Left lung (tissue), 10 donors: ENCODE results near the gene SUPT4H1. TPM values are rescaled to one million over a fixed set of nuclear protein-coding genes. Genes with fewer than 3 reads are reported as not detected.

Experiments used
- ATAC-seq: fragments of 200-7000 bp; cut with Tn5 transposase; one replicate; pipeline ENCODE4 v1.9.1; 2020; ENCODE audit warnings: moderate library complexity
- DNase-seq, 4 donors: peaks; one replicate each; pipeline ENCODE4 v3.0.0-alpha.2; 2013 to 2020
- H3K27ac ChIP-seq, 2 donors: fragments of 200-600 bp; sonication (generic) in 1 of 2; one replicate each; pipeline versions ENCODE4 v1.5.0 to v1.8.0; 2020 to 2021
- H3K27me3 ChIP-seq, 2 donors: fragments of 200-600 bp; sonication (generic) in 1 of 2; one replicate each; pipeline versions ENCODE4 v1.5.0 to v1.8.0; 2020 to 2021
- H3K36me3 ChIP-seq, 2 donors: fragments of 200-600 bp; sonication (generic) in 1 of 2; one replicate each; pipeline versions ENCODE4 v1.5.0 to v1.8.0; 2020 to 2021
- H3K4me1 ChIP-seq, 2 donors: fragments of 200-600 bp; one replicate each; pipeline ENCODE4 v1.8.0; 2021
- H3K4me3 ChIP-seq, 2 donors: fragments of 200-600 bp; sonication (generic) in 1 of 2; one replicate each; pipeline versions ENCODE4 v1.5.0 to v1.8.0; 2020 to 2021; ENCODE audit warnings: mild to moderate bottlenecking in 1 of 2
- H3K9me3 ChIP-seq, 2 donors: fragments of 200-600 bp; sonication (generic) in 1 of 2; one replicate each; pipeline versions ENCODE4 v1.5.0 to v1.8.0; 2020 to 2021
- intact Hi-C, 2 donors: fragments of 100-400 bp; cut with DNase I; formaldehyde crosslinking; loops; one replicate each; pipeline versions ENCODE4 v1.11.2 to v1.14.2; 2022
- polyA plus RNA-seq, 6 donors: library from polyadenylated mRNA; unstranded; fragments of 120-200 nt; gene quantifications; one replicate each; pipeline ENCODE4 v1.2.1, GENCODE V29; 2013; ENCODE audit not compliant: insufficient read length in 6 of 6
- total RNA-seq, 2 donors: library from RNA; stranded (reverse); fragmentation: NEBNext Ultra II Directional; extraction: Animal tissue kit (Norgen Biotek cat#: 25700); gene quantifications; one replicate each; pipeline ENCODE4 v1.2.1, GENCODE V29; 2021
- TF ChIP-seq, protein P1 (sequence below), 2 donors: fragments of 200-600 bp; sonication (generic) in 1 of 2; IDR thresholded peaks; one replicate each; pipeline versions ENCODE4 v1.5.0 to v1.8.0; 2021; ENCODE audit warnings: antibody characterized with exemption in 2 of 2
- donor health status: DM: no; HTN: yes; CAD: no.
- donor health status: DM: no; HTN: no; CAD: no.

Gene SUPT4H1
- total and polyA plus RNA-seq, 8 donors, result 68.4 to 139 (median 124) TPM

DNA sequence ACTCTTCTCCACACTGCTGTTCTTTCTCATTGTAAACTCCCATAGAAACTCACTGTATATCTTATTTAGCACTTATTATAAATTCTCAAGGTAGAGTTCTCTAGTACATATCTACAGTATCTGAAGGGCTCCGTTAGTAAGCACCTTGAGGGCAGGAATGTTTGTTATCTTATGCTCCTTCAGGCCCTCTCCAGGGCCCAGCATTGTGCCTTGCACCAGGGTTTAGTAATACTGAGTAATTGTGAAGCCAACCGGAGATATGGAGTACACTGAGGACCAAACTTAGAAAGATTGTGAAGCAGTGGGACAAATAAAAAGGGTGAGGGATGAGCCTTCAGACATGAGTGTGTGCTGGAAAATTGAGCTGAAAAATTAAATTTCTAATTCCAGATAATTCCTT is 38.9 kb upstream of the SUPT4H1 start:
- Histone ChIP-seq H3K27me3 (no peaks in the 10 kb centered on the region), H3K9me3 (no peaks in the 10 kb centered on the region), H3K36me3 (no peaks in the 10 kb centered on the region), H3K27ac (no peak overlapping the region), H3K4me3 (no peak overlapping the region), H3K4me1 (peaks cover 4 to 10% of the 10 kb centered on the region in 2 donors)
- no peak for ATAC-seq
- intact Hi-C loops, result no loop called here
- TF ChIP-seq, protein P1, sequence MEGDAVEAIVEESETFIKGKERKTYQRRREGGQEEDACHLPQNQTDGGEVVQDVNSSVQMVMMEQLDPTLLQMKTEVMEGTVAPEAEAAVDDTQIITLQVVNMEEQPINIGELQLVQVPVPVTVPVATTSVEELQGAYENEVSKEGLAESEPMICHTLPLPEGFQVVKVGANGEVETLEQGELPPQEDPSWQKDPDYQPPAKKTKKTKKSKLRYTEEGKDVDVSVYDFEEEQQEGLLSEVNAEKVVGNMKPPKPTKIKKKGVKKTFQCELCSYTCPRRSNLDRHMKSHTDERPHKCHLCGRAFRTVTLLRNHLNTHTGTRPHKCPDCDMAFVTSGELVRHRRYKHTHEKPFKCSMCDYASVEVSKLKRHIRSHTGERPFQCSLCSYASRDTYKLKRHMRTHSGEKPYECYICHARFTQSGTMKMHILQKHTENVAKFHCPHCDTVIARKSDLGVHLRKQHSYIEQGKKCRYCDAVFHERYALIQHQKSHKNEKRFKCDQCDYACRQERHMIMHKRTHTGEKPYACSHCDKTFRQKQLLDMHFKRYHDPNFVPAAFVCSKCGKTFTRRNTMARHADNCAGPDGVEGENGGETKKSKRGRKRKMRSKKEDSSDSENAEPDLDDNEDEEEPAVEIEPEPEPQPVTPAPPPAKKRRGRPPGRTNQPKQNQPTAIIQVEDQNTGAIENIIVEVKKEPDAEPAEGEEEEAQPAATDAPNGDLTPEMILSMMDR (IDR thresholded peaks at IDR 0.05), result no peak
- DNase-seq, result no peak

DNA sequence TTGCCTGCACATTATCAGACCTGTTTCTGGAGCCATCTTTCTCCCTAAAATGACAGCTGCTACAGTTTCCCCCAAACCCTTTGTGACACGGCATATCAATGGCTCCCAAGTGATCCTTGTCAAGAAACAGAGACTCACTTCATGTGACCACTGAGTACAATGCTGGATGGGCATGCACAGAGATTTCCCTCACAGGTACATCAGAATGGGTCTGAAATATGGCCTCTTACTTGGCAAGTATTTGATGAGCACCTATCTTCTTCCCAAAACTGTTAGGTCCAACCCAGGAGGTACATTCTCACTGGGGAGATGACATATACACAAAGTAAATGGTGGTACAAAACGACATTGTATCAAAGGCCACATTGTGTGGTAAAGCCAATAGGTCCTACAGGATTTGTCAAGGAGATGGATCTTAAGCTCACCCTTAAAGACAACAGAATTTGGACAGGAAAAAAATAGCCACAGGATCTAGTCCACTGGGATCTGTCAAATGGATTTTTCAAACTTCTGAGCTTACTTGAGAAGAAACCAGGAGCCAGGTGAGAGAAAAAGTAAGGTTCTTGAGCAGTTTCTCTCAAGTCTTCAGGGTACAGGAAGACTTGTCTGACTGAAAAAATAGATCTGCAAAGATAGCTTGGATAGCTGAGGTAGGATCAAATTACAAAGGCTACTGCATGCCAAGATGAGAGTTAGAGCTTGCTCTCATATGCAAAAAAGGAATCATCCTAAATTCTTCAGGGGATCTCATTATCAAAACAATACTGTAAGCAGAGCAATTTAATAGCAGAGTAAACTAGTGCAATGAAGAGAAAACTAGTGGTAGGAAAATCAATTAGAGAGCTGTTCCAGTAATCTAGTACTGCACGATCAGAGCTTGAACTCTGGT is 36.5 kb upstream of the SUPT4H1 start:
- TF ChIP-seq, protein P1 (IDR thresholded peaks at IDR 0.05), result no peak

DNA sequence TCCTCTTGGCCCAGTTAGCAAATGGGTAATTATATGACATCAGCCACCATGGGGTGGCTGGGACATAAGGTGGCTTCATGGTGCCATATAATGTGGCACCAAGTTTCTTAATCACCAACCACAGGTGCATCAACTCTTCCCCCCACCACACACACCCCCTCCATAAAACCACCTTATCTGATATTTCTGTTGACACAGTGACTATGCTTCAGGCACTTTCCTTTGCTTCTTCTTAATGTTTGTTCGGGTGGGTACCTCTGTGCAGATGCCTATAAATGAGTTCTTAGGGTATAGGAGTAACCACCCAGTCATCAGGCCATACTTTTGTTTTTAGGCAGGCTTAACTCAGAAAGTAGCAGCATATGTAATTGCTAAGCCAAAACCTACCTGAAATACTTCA is 35.8 kb upstream of the SUPT4H1 start:
- Histone ChIP-seq H3K36me3 (no peaks in the 10 kb centered on the region), H3K9me3 (no peaks in the 10 kb centered on the region), H3K4me1 (peaks cover 10 to 16% of the 10 kb centered on the region in 2 donors), H3K4me3 (no peak overlapping the region), H3K27ac (no peak overlapping the region), H3K27me3 (no peaks in the 10 kb centered on the region)
- TF ChIP-seq, protein P1 (IDR thresholded peaks at IDR 0.05), result no peak
- intact Hi-C loops, result no loop called here
- peak; percentile 43 for ATAC-seq
- DNase-seq, result no peak

More for the DNA sequence above, 36.5 kb upstream of the SUPT4H1 start:
- Histone ChIP-seq H3K4me3 (no peak overlapping the region), H3K36me3 (no peaks in the 10 kb centered on the region), H3K4me1 (peaks cover 10 to 16% of the 10 kb centered on the region in 2 donors), H3K27ac (no peak overlapping the region), H3K9me3 (no peaks in the 10 kb centered on the region), H3K27me3 (no peaks in the 10 kb centered on the region)
- no peak for DNase-seq
- intact Hi-C loops, result no loop called here
- no peak for ATAC-seq

DNA sequence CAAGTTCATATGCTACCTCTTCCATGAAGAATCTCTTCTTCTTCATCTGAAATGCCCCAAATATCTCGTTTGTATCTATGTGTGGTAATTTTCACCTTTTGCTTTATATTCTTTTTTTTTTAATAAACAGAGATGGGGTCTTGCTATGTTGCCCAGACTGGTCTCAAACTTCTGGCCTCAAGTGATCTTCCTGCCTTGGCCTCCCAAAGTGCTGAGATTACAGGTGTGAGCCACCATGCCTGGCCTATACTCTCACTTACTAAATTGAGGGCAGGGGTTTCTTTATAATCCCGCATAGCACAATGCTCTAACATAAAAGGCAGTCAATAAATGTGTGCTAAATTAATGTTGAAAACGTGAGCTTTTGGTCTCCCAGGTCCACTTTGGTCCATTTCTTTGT is 34.7 kb upstream of the SUPT4H1 start:
- DNase-seq (no peak), ATAC-seq (no peak)
- TF ChIP-seq, protein P1 (IDR thresholded peaks at IDR 0.05), result no peak
- Histone ChIP-seq H3K27me3 (no peaks in the 10 kb centered on the region), H3K36me3 (no peaks in the 10 kb centered on the region), H3K4me1 (peaks cover 15 to 25% of the 10 kb centered on the region in 2 donors), H3K9me3 (no peaks in the 10 kb centered on the region), H3K27ac (no peak overlapping the region), H3K4me3 (no peak overlapping the region)
- intact Hi-C loops, result no loop called here

DNA sequence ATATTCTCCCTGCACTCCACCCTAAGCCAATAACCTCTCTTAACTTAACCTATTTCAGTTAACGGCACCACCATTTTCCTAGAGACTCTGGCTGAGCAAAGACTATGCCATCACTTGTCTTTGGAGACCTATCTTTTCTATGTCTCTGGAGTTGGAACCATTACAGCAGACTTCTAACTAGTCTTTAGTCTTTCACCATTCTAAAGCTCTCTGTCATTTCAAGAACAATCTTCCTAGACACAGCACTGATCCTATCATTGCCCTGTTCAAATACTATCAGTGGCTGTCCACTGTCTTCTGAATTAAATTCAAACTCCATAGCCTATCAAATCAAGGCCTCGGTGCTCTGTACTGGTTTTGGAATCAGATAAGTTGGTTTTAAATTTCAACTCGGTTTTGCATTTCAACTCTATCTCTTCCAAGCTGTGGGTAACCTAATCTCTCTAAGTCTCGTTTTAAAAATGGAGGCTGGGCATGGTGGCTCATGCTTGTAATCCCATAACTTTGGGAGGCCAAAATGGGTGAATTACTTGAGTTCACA is 33.4 kb upstream of the SUPT4H1 start:
- ATAC-seq (no peak), DNase-seq (no peak)
- Histone ChIP-seq H3K36me3 (no peaks in the 10 kb centered on the region), H3K4me3 (no peak overlapping the region), H3K9me3 (no peaks in the 10 kb centered on the region), H3K27me3 (no peaks in the 10 kb centered on the region), H3K4me1 (peaks cover 25 to 26% of the 10 kb centered on the region in 2 donors), H3K27ac (no peak overlapping the region)
- TF ChIP-seq, protein P1 (IDR thresholded peaks at IDR 0.05), result no peak
- intact Hi-C loops, result no loop called here
